GM21717 (cell line): ENCODE data around the gene CDK5.
A peak's percentile ranks its signal among the peaks of the same experiment; 100 is the strongest.

ENCODE experiments used
- ATAC-seq: cut with Tn5 transposase; IDR thresholded peaks from one replicate; pipeline ENCODE4 v1.9.1; 2021; ENCODE audit warnings: mild to moderate bottlenecking, moderate library complexity; ENCODE audit not compliant: unreplicated experiment

CDK5 gene

DNA sequence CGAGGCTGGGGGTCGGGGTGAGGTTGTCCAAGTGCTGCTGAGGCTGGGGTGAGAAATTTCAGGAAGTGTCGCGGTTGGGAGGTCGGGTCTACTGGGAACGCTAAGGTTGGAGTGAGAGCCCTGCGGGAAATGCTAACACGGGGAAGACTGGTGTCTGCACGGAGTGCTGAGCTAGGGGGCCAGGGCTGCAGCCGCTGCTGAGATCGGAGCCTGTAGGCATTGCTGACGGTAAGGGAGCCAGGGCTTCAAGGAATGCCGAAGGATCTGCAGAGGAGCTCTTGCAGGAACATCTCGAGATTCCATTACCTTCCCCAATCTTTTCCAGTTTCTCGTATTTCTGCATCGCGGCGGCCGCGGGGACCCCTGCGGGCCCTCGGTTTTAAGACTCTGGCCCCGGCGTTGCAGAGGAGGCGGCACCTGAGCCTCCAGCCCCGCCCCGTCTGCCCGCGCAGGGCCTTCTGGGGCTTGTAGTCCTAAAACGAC is at the start of gene CDK5:
TSS of gene CDK5 (minus strand) at position 392 of the 483 bp plus-strand sequence. CDS start at position 343, 49 bp downstream.
- peak; percentile 13 for ATAC-seq

DNA sequence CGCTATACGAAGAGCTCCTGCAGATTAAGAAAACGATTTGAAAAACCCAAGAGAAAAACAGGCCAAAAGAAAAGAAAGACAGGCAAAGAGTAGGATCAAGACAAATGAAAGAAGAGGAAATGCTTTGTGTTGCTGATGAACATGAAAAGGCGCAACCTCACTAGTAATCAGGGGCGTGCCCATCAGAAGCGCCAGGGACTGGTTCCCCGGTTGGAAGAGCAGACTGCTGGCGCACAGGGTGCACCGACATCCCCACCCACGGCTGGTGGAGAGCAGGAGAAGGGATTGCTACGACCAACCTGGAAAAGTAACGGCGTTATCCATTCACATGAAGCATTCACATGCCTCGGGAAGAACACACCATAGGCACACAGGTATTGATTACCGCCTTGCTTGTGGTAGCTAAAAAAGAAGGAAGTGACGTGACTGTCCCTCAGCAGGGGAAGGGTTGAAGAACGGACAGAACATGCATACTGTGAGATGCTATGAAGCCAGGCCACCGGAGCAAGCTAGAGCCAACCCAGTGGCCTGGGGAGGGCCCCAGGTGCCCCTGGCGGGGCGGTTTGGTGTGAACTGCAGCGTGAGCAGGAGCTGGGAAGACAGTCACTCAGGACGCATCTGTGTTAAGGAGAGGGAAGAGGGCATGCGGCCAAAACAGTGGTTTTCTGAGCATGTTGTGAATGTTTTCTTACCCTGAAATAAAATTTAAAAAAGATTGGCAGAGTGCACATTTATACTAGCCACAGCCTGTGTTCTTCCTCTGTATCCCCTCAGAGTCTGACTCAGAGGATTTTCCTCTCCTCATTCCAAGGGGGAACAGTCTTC is 46.9 kb upstream of the CDK5 start:
- no peak for ATAC-seq

DNA sequence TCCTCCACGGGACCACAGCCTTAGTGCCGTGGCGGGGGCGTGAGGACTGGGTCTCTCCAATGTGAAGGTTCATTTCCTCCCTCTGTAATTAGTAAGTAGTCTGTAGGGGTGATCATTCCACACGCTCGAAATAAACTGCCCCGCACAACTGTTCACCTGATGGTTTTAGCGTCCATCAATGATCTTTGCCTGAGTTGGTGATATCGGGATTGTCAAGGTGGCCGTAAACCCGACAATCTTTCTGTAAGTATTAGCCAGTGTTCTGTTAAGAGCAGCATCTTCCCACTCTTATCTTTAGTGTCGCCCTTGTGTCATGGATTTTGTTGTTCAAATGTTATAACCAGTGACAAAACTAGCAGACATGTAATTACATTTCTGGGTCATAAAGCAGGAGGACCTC is 46.3 kb upstream of the CDK5 start:
- ATAC-seq, result no peak

DNA sequence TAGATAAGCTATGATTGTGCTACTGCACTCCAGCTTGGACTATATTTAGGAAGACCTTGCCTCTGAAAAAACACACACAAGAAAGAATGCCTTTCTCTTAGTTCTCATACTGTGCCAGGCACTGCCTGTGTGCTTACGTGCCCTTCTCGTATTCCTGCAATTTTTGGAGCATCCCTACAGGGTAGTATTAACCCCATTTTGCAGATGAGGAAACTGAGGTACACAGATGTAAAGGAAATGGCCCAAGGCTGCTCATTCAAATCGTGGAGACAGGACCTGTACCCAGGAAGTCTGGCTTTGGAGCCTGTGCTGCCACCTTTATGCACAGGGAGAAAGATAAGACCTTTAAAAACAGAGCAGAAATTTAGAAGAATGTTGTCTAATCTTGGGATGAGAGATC is 45.3 kb upstream of the CDK5 start:
- ATAC-seq, result no peak

GRCh38 chr7:151101621-151102396 is 44.1 kb upstream of the CDK5 start:
- ATAC-seq, result no peak

- ATAC-seq, result no peak
Measured at GRCh38 chr7:151100921-151101320, 43.2 kb upstream of the CDK5 start.

GRCh38 chr7:151099486-151100211 is 42.0 kb upstream of the CDK5 start:
- no peak for ATAC-seq

DNA sequence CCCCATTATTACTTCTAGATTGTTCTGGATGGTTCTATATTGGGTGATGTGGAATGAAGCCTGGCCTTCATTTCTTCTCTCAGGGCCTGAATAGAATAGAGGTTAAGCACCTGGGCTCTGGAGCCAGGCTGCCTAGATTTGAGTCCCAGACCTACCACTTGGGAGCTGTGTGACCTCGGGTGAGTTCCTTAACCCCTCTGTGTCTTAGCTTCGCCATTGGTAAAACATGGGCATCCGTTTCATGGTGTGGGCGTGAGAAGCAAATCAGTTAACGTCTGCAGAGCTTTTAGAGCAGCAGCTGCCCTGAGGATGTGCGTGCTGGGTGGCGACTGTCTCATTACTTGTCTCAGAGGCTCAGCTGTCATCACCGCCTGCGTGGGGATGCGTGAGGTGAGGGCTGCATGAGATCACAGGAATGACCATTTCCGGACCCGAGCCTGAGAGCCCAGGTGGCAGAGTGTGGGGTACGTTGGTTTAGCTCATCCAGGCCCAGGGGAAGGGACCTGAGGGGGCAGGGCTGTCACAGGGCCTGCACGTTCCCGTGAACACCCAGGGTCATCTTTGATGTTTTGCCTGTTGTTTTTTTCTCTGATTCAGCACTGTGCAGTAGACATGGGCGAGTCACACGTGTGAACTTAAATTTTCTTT is 38.3 kb upstream of the CDK5 start:
- ATAC-seq, result no peak

GRCh38 chr7:151095123-151095797 is 37.6 kb upstream of the CDK5 start:
- ATAC-seq, result no peak

DNA sequence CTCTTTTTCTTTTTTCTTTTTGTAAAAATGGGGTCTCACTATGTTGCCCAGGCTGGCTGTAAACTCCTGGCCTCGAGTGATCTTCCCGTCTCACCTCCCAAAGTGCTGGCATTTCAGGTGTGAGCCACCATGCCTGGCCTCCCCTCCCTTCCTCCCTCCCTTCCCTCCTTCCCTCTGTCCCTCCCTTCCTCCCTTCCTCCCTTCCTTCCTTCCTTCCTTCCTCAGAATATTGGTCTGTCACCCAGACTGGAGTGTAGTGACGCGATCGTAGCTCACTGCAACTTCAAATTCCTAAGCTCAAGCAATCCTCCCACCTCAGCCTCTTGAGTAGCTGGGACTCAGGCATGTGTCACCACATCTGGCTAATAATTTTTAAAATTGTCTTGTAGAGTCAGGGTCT is 37.0 kb upstream of the CDK5 start:
- no peak for ATAC-seq

DNA sequence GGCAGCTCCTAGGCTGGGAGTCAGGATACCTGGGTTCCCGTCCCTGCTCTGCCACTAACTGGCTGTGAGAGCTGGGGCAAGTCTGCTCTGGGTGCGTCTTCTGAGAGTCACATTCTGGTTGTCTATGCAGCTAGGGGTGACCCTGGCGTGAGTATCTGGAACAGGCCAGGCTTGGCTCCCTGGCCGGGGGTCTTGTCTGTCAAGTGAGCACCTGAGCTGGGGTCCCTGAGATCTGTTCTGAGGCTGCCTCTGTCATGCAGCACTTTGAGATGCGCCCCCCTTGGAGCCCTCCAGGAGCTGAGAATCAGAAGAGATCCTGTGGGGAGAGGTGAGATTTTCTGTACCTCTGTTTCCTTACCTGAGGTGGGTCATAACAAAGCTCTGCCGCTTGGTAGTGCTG is 36.1 kb upstream of the CDK5 start:
- ATAC-seq, result no peak

DNA sequence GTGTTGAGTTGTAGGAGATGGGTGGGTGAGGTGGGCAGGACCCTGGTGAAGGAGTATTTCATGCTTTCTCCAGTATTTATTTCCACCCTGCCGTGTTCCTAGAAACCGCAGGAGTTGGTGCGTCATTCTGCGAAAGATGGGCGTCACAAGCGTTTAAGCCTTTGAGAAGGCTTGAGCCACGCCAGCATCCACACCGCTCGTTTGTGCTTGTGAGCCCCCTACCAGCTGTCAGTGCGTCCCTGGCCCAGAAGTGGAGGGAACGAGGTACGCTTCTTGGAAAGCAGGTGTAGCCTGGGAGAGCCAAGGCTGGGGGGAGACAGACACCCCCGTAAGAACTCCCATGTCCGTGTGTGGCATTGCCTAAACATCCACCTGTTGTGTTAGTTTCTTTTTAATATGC is 34.3 kb upstream of the CDK5 start:
- no peak for ATAC-seq

DNA sequence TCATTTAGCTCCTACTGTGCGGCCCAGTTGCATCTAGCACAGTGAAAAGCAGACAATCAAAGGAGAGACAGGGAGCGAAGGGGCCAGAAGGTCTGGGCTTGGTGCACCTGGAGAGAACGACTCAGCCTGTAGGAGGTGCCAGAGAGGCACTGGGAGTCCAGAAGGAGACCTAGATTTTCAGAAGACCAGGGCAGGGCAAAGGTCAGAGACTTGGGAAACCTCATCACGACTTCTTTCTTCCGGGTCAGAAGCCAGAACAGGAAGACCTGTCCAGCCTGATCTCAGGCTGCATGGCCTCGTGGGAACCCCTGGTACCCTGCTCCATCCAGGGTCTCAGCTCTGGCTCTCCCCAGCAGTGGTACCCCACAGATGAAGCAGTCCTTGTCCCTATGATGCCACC is 33.7 kb upstream of the CDK5 start:
- ATAC-seq, result no peak

DNA sequence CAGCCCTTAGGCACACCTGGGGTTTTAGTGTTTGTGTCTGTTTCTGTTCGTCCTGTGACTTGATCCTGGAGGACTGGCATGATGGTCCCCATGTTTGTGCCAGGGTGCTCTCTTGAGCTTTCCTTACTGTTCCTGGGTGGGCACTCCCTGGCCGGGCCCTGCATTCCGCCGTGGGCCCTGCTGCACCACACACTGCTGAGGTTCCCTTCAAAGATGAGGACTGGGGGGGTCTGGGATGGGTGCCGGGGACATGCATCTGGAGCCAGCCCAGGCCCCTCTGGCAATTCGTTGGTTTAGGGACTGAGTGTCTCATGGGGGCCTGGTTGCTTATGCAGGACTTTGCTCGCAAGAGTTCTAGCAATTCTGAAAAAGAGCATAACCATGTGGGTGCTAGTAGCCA is 33.3 kb upstream of the CDK5 start:
- no peak for ATAC-seq

- no peak for ATAC-seq
Measured at GRCh38 chr7:151089893-151090730, 32.4 kb upstream of the CDK5 start.

- no peak for ATAC-seq
Measured at GRCh38 chr7:151088856-151089699, 31.4 kb upstream of the CDK5 start.

GRCh38 chr7:151088019-151088855 is 30.5 kb upstream of the CDK5 start:
- no peak for ATAC-seq
